Stimulated activated CD8-positive, alpha-beta memory T cell treated with anti-CD3 and anti-CD28 coated beads, Interleukin-15, amount 100 ng/mL, for 4 hours (primary cell): ENCODE results near the gene NUP107.
A peak's percentile ranks its signal among the peaks of the same experiment; 100 is the strongest.
"Not testable (repeated sequence)": the region's sequence is repeated elsewhere in the genome, so short reads cannot be mapped to it uniquely, and the experiment has no call there.

Experiments
- DNase-seq, 2 donors: peaks; one replicate each; pipeline ENCODE4 v3.0.0-alpha.2; 2020; ENCODE audit warnings: low read depth in 2 of 2

Gene NUP107

GRCh38 chr12:68686595-68687521 lies at the start of gene NUP107:
TSS of gene NUP107 (plus strand) at chr12:68686978. CDS start at chr12:68687066, 88 bp downstream.
- peak; percentile 96 to 98 for DNase-seq

- DNase-seq = not testable (repeated sequence)
Observed at GRCh38 chr12:68637439-68637838, 49.3 kb upstream of the NUP107 start.

- no peak for DNase-seq
Observed at GRCh38 chr12:68638171-68638570, 48.6 kb upstream of the NUP107 start.

- DNase-seq = no peak
Observed at GRCh38 chr12:68638721-68639395, 47.9 kb upstream of the NUP107 start.

DNA sequence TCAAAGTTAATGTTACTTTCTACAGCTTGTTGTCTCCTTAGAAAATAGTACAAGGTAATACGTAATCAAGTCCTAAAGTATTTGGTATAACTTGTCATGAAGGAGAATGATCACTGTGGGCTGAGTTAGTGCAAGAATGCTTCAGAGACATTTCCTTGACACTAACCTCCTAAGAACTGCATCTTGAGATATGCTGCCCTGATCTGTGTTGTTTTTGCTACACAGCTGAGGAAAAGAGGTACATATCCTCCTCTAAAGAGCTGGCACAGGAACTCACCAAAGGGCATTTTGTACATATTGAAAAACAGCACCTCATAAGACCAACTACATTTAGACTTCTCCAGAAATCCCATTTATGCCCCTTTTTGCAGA lies 47.4 kb upstream of the NUP107 start:
- no peak for DNase-seq

DNA sequence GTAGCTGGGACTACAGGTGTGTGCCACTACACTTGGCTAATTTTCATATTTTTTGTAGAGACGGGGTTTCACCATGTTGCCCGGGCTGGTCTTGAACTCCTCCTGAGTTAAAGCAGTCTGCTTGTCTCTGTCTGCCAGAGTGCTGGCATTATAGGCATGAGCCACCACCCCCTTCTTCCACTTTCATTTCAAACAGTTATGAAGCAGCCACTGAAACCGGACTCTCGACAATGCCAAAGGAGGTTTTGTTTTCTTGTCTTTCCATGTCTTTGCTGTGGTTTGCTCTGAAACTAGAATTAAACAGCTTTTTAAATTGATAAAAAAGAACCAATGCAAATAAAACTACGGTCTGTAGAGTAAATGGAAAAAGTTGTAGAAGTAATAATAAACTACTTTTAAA lies 45.6 kb upstream of the NUP107 start:
- DNase-seq = peak in 1 of 2 donors; percentile 12

DNA sequence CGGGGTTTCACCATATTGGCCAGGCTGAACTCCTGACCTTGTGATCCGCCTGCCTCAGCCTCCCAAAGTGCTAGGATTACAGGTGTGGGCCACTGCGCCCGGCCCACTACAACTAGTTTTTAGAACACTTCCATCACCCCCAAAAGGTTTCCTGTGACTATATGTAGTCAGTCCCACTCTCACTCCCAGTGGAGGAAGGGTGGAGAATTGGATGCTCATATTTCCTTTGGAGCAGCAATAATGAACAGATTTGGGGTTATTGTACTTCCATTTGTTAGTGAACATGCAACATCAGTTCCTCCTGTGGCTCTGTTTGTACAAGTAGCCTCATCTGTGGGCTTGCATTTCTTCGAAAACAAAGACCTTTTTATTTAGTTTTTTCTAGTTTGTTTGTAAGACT lies 40.3 kb upstream of the NUP107 start:
- no peak for DNase-seq

DNA sequence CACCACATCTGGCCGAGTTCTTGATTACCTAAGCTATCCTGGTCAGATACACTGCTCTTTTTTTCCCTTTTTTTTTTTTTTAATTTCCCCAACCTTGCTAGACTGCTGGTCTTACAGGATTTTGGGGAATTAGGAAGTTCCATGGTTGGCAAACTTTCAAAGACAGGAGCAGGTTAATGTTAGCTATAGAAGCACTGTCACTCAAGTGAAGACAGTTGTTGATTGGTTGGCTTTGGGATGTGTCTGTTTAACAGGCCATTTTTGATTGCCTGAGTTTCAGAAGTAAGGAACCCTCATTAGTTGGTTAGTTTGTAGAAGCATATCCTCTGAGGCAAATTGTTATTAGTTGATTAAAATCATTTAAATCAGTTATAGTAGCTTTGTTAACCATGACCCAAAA lies 39.3 kb upstream of the NUP107 start:
- no peak for DNase-seq

DNA sequence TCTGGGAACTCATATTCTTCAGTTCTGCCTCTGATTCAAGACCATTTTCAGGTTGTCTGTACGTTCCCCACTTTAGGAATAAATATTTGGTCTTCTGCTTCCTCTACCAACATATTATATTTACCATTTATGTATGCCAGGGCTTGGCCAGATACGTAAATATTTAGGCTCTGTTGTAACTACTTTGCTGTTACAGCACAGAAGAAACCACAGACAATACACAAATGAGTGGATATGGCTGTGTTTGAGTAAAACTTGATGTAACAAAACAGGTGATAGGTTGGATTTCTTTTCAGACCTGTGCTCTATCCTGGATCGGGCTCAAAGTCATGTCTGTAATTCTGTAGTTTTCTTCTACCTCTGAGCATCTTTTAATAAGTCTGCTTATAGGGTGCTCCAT lies 38.6 kb upstream of the NUP107 start:
- DNase-seq = no peak

- DNase-seq = no peak
Observed at GRCh38 chr12:68665016-68665569, 21.7 kb upstream of the NUP107 start.

DNA sequence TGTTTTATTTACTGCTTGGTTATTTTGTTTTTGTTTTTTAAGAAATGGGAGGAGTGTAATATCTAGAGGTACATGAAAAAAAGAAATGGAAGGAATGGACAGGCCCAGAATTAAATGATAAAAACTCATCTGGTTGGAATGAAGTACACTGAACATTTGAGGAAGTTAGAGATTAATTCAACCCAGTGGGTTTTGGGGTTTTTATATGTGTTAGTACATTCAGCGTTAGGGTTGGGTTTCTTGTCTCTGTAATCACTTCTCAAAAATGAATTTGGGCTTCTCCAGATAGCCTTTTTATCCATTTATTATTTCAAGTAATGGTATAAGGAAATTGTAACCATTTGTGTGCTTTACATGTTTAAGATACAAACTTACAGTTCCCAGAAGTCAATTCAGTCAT lies 19.5 kb upstream of the NUP107 start:
- no peak for DNase-seq

GRCh38 chr12:68667896-68668295 lies 18.9 kb upstream of the NUP107 start:
- no peak for DNase-seq

- no peak for DNase-seq
Observed at GRCh38 chr12:68671179-68671578, 15.6 kb upstream of the NUP107 start.

DNA sequence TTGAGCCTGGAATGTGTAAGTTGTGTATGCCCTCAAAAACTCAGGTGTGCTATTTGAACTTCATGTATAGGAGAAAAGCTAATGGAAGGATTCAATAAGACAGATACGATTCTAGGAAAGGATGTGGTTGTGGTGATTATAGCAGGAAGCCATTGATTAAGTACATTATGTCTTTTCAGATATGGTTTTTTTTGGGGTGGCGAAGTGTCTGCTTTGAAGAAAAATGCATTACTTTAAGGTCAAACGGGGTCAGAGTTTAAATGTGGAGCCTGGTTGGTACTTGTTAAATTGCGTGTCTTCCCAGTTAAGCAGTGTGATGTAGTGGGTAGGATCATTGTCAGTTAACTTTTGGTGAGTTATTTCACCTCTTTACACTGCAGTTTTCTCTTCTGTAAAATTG lies 13.0 kb upstream of the NUP107 start:
- no peak for DNase-seq

DNA sequence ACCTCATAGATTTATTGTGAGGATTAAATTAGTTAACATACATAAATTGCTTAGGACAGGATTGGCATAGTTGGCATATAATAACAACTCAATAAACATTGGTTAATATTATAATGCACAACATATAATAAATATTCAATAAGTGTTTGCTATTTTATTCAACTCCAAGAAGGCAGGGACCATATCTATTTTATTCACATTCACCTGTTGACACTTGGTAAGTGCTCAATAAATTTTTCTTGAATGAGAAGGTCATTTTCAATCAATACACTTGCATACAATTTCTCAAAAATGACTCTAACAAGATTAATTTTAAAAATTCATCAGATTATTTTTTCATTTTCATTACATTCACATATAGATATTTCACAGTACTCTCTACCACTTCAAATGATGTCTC lies 12.4 kb upstream of the NUP107 start:
- DNase-seq = no peak

GRCh38 chr12:68675101-68675842 lies 11.5 kb upstream of the NUP107 start:
- peak; percentile 29 to 37 for DNase-seq

DNA sequence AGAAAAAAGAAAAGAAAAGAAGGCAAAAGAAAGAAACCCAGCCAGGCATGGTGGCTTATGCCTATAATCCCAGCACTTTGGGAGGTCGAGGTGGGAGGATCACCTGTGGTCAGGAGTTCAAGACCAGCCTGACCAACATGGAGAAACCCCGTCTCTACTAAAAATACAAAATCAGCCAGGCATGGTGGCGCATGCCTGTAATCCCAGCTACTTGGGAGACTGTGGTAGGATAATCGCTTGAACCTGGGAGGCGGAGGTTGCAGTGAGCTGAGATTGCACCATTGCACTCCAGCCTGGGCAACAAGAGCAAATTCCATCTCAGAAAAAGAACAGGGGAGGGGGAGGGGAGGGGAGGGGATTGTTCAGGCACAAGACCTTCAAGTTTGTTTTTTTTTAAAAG lies 9.9 kb upstream of the NUP107 start:
- DNase-seq = not testable (repeated sequence)

GRCh38 chr12:68686262-68686594 lies 550 bp upstream of the NUP107 start:
- DNase-seq = no peak

- no peak for DNase-seq
Observed at GRCh38 chr12:68695454-68695853, 8.7 kb downstream of the NUP107 start.

DNA sequence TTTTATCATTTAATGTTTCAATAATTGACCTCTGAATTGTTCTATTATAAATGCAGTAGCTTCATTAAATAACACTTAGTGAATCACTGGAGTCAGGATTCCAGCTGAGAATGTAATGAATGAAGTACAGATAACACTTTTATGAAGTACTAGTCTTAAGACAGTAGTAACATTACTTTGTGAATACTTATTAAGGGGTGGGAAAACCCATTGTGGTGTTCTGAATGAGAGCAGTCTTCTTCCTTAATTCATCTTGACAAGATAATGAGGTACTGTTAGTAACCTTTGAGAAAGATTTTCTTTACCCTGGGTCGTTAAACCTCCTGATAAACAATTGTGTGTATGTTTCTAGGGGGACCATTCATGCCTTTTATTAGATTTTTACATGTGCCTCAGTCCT lies 12.7 kb downstream of the NUP107 start:
- DNase-seq = no peak

GRCh38 chr12:68727776-68728175 lies 41.0 kb downstream of the NUP107 start:
- DNase-seq = no peak

DNA sequence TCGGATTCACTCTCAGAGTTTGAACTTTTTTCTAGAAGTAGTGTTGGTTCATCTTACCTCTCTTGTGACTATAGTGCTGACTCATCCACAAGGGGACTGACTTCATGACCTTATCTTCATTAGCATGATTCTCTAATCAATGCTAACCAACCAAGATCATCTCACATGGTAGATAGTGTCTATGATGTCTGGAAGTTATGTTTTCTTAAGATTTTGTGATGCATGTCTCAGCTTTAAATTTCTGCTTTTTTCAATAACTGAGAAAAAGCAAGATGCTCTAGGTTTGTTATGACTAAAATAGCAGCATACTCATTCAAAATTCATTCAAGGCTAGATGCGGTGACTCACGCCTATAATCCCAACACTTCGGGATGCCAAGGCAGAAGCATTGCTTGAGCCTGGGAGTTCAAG lies 46.9 kb downstream of the NUP107 start:
- DNase-seq = no peak
